Ecto neural progenitor cell (in vitro differentiated cells): ENCODE data around the gene SPATA6L.
A peak's percentile ranks its signal among the peaks of the same experiment; 100 is the strongest.

Source experiments
- DNase-seq: peaks from one replicate; pipeline ENCODE4 v3.0.0-alpha.2; 2018; ENCODE audit warnings: low spot score

The SPATA6L gene

GRCh38 chr9:4548811-4549725, 117.2 kb downstream of the SPATA6L start:
- peak; percentile 73 for DNase-seq
